H1 (cell line): ENCODE data around the gene SOX8. TPM values are rescaled to one million over a fixed set of nuclear protein-coding genes. Genes with fewer than 3 reads are reported as not detected.

Source experiments
- CTCF ChIA-PET: fragments of 300-600 bp; sonication (Branson Sonifier 250); formaldehyde crosslinking; loops from one replicate; lab custom pipeline; 2021; ENCODE audit not compliant: partially characterized antibody; lab: Charles Lee
- POLR2A ChIA-PET: fragments of 300-600 bp; sonication (Branson Sonifier 250); formaldehyde crosslinking; loops from one replicate; lab custom pipeline; 2021; ENCODE audit warnings: inconsistent platforms; ENCODE audit not compliant: partially characterized antibody; lab: Charles Lee
- DNase-seq, 2 experiments: peaks; one replicate each; pipeline versions ENCODE4 v3.0.0 to v3.0.0-alpha.2; 2010 to 2022; ENCODE audit warnings: low spot score in 2 of 2, low read depth in 1 of 2, mixed read lengths in 1 of 2
- FAIRE-seq: peaks from 2 replicates; lab custom pipeline; 2011; peaks lifted over from hg19 to GRCh38; lab: Jason Lieb, UNC
- H2AFZ ChIP-seq: 2 replicates; pipeline ENCODE4 v1.8.1; 2012; ENCODE audit warnings: low read length, inconsistent platforms
- H2AK5ac ChIP-seq: 2 replicates; pipeline ENCODE4 v1.6.1; 2013; ENCODE audit warnings: low read depth, low read length
- H2BK120ac ChIP-seq: replicated peaks from 2 replicates; pipeline ENCODE3; 2013; ENCODE audit warnings: low read depth, low read length, inconsistent platforms
- H2BK12ac ChIP-seq: 2 replicates; pipeline ENCODE4 v1.6.1; 2013; ENCODE audit warnings: low read depth, low read length
- H2BK15ac ChIP-seq: 2 replicates; pipeline ENCODE4 v1.6.1; 2013; ENCODE audit warnings: low read length
- H2BK20ac ChIP-seq: 2 replicates; pipeline ENCODE4 v1.6.1; 2013; ENCODE audit warnings: low read length
- H2BK5ac ChIP-seq: 2 replicates; pipeline ENCODE4 v1.6.1; 2013; ENCODE audit warnings: low read depth, low read length
- H3K14ac ChIP-seq: 2 replicates; pipeline ENCODE4 v1.6.1; 2013; ENCODE audit warnings: inconsistent platforms; ENCODE audit not compliant: insufficient read length
- H3K18ac ChIP-seq: 2 replicates; pipeline ENCODE4 v1.6.1; 2013; ENCODE audit warnings: low read length; ENCODE audit errors: extremely low read depth
- H3K23ac ChIP-seq: 2 replicates; pipeline ENCODE4 v1.6.1; 2013; ENCODE audit warnings: inconsistent platforms; ENCODE audit not compliant: insufficient read length
- H3K23me2 ChIP-seq: 2 replicates; pipeline ENCODE4 v1.6.1; 2013; ENCODE audit warnings: low read depth, low read length
- H3K27ac ChIP-seq: 2 replicates; pipeline ENCODE4 v1.6.1; 2011; ENCODE audit warnings: low read depth, low read length, inconsistent platforms
- H3K27me3 ChIP-seq, 4 experiments: replicated peaks in 1 of 4; 1 replicate in 1 of 4; 2 replicates in 3 of 4; pipeline versions ENCODE4 v1.6.1 to v1.8.1; 2011 to 2013; ENCODE audit warnings: low read length in 3 of 4, mild to moderate bottlenecking in 3 of 4, inconsistent platforms in 2 of 4, mixed read lengths in 2 of 4, moderate library complexity in 1 of 4; ENCODE audit not compliant: control insufficient read depth in 3 of 4, insufficient read depth in 3 of 4; ENCODE audit errors: extremely low read depth in 1 of 4
- H3K36me3 ChIP-seq, 4 experiments: 2 replicates each; pipeline versions ENCODE4 v1.6.1 to v1.8.1; 2011 to 2013; ENCODE audit warnings: mild to moderate bottlenecking in 4 of 4, low read length in 3 of 4, moderate library complexity in 2 of 4, control low read depth in 1 of 4, inconsistent platforms in 1 of 4; ENCODE audit not compliant: insufficient read depth in 4 of 4, control insufficient read depth in 2 of 4
- H3K4ac ChIP-seq: replicated peaks from 2 replicates; pipeline ENCODE3; 2013; ENCODE audit warnings: low read length, low read depth, mixed read lengths, inconsistent platforms; ENCODE audit not compliant: insufficient read length
- H3K4me1 ChIP-seq, 4 experiments: replicated peaks in 1 of 4; 1 replicate in 1 of 4; 2 replicates in 3 of 4; pipeline versions ENCODE4 v1.6.1 to v1.8.1; 2011 to 2013; ENCODE audit warnings: low read length in 3 of 4, inconsistent platforms in 2 of 4, mixed read lengths in 1 of 4; ENCODE audit not compliant: insufficient read depth in 4 of 4, control insufficient read depth in 3 of 4
- H3K4me2 ChIP-seq, 2 experiments: 2 replicates each; pipeline versions ENCODE4 v1.6.1 to v1.8.1; 2011 to 2013; ENCODE audit warnings: low read depth in 2 of 2, low read length in 2 of 2, control low read depth in 1 of 2, inconsistent platforms in 1 of 2, mild to moderate bottlenecking in 1 of 2; ENCODE audit not compliant: insufficient read depth in 1 of 2
- H3K4me3 ChIP-seq, 4 experiments: fragments of 200-600, 300-600 bp in 1 of 4; sonication (generic), shearing (Covaris generic), sonication (Bioruptor Twin) in 1 of 4; 2 replicates each; pipeline versions ENCODE4 v1.5.1 to v1.8.1; 2011 to 2016; ENCODE audit warnings: low read length in 4 of 4, low read depth in 3 of 4, control low read depth in 2 of 4, inconsistent platforms in 2 of 4, mild to moderate bottlenecking in 2 of 4, mixed read lengths in 1 of 4, moderate library complexity in 1 of 4; ENCODE audit not compliant: insufficient read depth in 2 of 4; ENCODE audit errors: extremely low read depth in 1 of 4
- H3K56ac ChIP-seq: replicated peaks from 2 replicates; pipeline ENCODE3; 2013; ENCODE audit warnings: low read depth, mild to moderate bottlenecking, mixed read lengths, low read length, inconsistent platforms; ENCODE audit not compliant: insufficient read length
- H3K79me1 ChIP-seq: 2 replicates; pipeline ENCODE4 v1.6.1; 2013; ENCODE audit warnings: low read depth, low read length, control low read depth
- H3K79me2 ChIP-seq, 2 experiments: 2 replicates each; pipeline versions ENCODE4 v1.6.1 to v1.8.1; 2012 to 2013; ENCODE audit warnings: low read length in 2 of 2, mild to moderate bottlenecking in 2 of 2, inconsistent platforms in 1 of 2; ENCODE audit not compliant: insufficient read depth in 2 of 2, control insufficient read depth in 1 of 2
- H3K9ac ChIP-seq, 4 experiments: replicated peaks in 1 of 4; 1 replicate in 1 of 4; 2 replicates in 3 of 4; pipeline versions ENCODE4 v1.6.1 to v1.8.1; 2011 to 2013; ENCODE audit warnings: low read depth in 3 of 4, low read length in 3 of 4, control low read depth in 2 of 4, mild to moderate bottlenecking in 2 of 4, moderate library complexity in 2 of 4, inconsistent platforms in 1 of 4; ENCODE audit errors: extremely low read depth in 1 of 4
- H3K9me3 ChIP-seq, 2 experiments: 2 replicates each; pipeline versions ENCODE4 v1.6.1 to v1.8.1; 2012 to 2013; ENCODE audit warnings: mild to moderate bottlenecking in 2 of 2, moderate library complexity in 2 of 2, control low read depth in 1 of 2, inconsistent platforms in 1 of 2, low read depth in 1 of 2, low read length in 1 of 2, mixed read lengths in 1 of 2; ENCODE audit not compliant: insufficient read depth in 2 of 2
- H4K20me1 ChIP-seq, 2 experiments: replicated peaks in 1 of 2; 2 replicates each; pipeline versions ENCODE3 to v1.8.1; 2011 to 2013; ENCODE audit warnings: inconsistent platforms in 2 of 2, low read length in 2 of 2, mild to moderate bottlenecking in 1 of 2; ENCODE audit not compliant: insufficient read depth in 2 of 2, control insufficient read depth in 1 of 2
- H4K5ac ChIP-seq: 2 replicates; pipeline ENCODE4 v1.6.1; 2013; ENCODE audit warnings: low read length, low read depth, mixed read lengths, inconsistent platforms; ENCODE audit not compliant: insufficient read length
- H4K8ac ChIP-seq: 2 replicates; pipeline ENCODE4 v1.8.0; 2013; ENCODE audit warnings: mild to moderate bottlenecking, moderate library complexity, low read length, inconsistent platforms; ENCODE audit not compliant: insufficient read depth; ENCODE audit errors: extremely low read depth
- H4K91ac ChIP-seq: replicated peaks from 2 replicates; pipeline ENCODE3; 2013; ENCODE audit warnings: low read length, mixed read lengths, inconsistent platforms; ENCODE audit not compliant: insufficient read length
- WGBS, 2 experiments: shearing (Covaris generic) in 1 of 2; methylation state at CpG; one replicate each; pipeline versions ENCODE4 v1.1.6 to v1.1.7; 2013 to 2015; ENCODE audit warnings: low lambda C conversion rate in 2 of 2, mixed read lengths in 2 of 2, inconsistent platforms in 1 of 2, low coverage in 1 of 2, missing lambda C conversion rate in 1 of 2; ENCODE audit not compliant: insufficient replicate concordance in 2 of 2, insufficient coverage in 1 of 2, insufficient read length in 1 of 2; ENCODE audit errors: extremely low coverage in 1 of 2, missing lambda C conversion rate in 1 of 2; 5-methylcytosine and 5-hydroxymethylcytosine counted together
- polyA plus RNA-seq, 7 experiments: library from polyadenylated mRNA; depleted of rRNA in 3 of 7; stranded (reverse) in 5 of 7; unstranded in 2 of 7; fragments of >200 nt in 5 of 7; fragments of 200-250 nt in 2 of 7; gene quantifications; 1 replicate in 5 of 7; 2 replicates in 1 of 7; 4 replicates in 1 of 7; pipeline versions ENCODE4 v1.2.1 to v1.2.3, GENCODE V29; 2011 to 2013; ENCODE audit warnings: missing spikeins in 2 of 7, mixed read lengths in 2 of 7
- total RNA-seq: library from RNA; stranded (reverse); fragmentation: NEBNext Ultra II Directional; extraction: Animal tissue kit (Norgen Biotek cat#: 25700); gene quantifications from 2 replicates; pipeline ENCODE4 v1.2.1, GENCODE V29; 2021

The SOX8 gene
- total and polyA plus RNA-seq, 2 of the 8 experiments (the other 6 are each of a cell fraction or from before 2014, with no cell fraction given), result 2.2 to 5.7 TPM

GRCh38 chr16:974001-974601 is 7.5 kb upstream of the SOX8 start:
- Histone ChIP-seq H3K9me3 (no peaks in the 10 kb centered on the region), H3K27me3 (peaks cover 2 to 42% (median 21%) of the 10 kb centered on the region in 4 experiments)
- POLR2A ChIA-PET, result interaction anchor here (0.9 kb wide), 1 partner anchor 229 kb away, joined by 3 read pairs; no protein-coding TSS in a partner anchor

More at GRCh38 chr16:974001-974601, 7.5 kb upstream of the SOX8 start:
- Histone ChIP-seq H2AFZ (no peak overlapping the region), H3K36me3 (no peaks in the 10 kb centered on the region), H3K4ac (no peak overlapping the region), H3K56ac (no peak overlapping the region), H2BK20ac (no peak overlapping the region), H4K5ac (no peak overlapping the region), H3K4me2 (no peak overlapping the region), H3K4me3 (no peak overlapping the region), H2BK5ac (no peak overlapping the region), H2BK120ac (no peak overlapping the region), H3K27ac (no peak overlapping the region), H4K8ac (peak overlapping the region; percentile 25), H4K91ac (no peak overlapping the region), H3K79me1 (no peaks in the 10 kb centered on the region; the same call in 1 of the 2 replicates), H3K4me1 (peaks cover 0 to 10% (median 6%) of the 10 kb centered on the region in 4 experiments; a peak in 6 of 7 replicates), H3K79me2 (no peaks in the 10 kb centered on the region), H4K20me1 (peaks cover 0 to 4% of the 10 kb centered on the region in 2 experiments), H3K9ac (no peak overlapping the region), H3K18ac (no peak overlapping the region), H2BK12ac (no peak overlapping the region), H3K14ac (no peak overlapping the region), H2BK15ac (no peak overlapping the region), H3K23ac (no peak overlapping the region), H3K23me2 (peaks cover 11% of the 10 kb centered on the region; the same call in 1 of the 2 replicates), H2AK5ac (no peak overlapping the region)
- no peak for DNase-seq
- CTCF ChIA-PET, result interaction anchor here (1.8 kb wide), 1 partner anchor 81 kb away, joined by 5 read pairs; no protein-coding TSS in a partner anchor
- FAIRE-seq, result no peak
- WGBS, 2 experiments, result 85% methylated on average over 17 of the region's 21 CpGs; no CpG with 5 or more reads in 1 of the 2 experiments
